Activated T-cell treated with anti-CD3 and anti-CD28 coated beads, Interleukin-2, amount 50 U/mL, for 1 hour (primary cell): ENCODE data around the gene DSCAML1.
A peak's percentile ranks its signal among the peaks of the same experiment; 100 is the strongest.

ENCODE experiments used
- DNase-seq: peaks from one replicate; pipeline ENCODE4 v3.0.0-alpha.2; 2020

The DSCAML1 gene, protein sequence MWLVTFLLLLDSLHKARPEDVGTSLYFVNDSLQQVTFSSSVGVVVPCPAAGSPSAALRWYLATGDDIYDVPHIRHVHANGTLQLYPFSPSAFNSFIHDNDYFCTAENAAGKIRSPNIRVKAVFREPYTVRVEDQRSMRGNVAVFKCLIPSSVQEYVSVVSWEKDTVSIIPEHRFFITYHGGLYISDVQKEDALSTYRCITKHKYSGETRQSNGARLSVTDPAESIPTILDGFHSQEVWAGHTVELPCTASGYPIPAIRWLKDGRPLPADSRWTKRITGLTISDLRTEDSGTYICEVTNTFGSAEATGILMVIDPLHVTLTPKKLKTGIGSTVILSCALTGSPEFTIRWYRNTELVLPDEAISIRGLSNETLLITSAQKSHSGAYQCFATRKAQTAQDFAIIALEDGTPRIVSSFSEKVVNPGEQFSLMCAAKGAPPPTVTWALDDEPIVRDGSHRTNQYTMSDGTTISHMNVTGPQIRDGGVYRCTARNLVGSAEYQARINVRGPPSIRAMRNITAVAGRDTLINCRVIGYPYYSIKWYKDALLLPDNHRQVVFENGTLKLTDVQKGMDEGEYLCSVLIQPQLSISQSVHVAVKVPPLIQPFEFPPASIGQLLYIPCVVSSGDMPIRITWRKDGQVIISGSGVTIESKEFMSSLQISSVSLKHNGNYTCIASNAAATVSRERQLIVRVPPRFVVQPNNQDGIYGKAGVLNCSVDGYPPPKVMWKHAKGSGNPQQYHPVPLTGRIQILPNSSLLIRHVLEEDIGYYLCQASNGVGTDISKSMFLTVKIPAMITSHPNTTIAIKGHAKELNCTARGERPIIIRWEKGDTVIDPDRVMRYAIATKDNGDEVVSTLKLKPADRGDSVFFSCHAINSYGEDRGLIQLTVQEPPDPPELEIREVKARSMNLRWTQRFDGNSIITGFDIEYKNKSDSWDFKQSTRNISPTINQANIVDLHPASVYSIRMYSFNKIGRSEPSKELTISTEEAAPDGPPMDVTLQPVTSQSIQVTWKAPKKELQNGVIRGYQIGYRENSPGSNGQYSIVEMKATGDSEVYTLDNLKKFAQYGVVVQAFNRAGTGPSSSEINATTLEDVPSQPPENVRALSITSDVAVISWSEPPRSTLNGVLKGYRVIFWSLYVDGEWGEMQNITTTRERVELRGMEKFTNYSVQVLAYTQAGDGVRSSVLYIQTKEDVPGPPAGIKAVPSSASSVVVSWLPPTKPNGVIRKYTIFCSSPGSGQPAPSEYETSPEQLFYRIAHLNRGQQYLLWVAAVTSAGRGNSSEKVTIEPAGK (N-terminal part only)

DNA sequence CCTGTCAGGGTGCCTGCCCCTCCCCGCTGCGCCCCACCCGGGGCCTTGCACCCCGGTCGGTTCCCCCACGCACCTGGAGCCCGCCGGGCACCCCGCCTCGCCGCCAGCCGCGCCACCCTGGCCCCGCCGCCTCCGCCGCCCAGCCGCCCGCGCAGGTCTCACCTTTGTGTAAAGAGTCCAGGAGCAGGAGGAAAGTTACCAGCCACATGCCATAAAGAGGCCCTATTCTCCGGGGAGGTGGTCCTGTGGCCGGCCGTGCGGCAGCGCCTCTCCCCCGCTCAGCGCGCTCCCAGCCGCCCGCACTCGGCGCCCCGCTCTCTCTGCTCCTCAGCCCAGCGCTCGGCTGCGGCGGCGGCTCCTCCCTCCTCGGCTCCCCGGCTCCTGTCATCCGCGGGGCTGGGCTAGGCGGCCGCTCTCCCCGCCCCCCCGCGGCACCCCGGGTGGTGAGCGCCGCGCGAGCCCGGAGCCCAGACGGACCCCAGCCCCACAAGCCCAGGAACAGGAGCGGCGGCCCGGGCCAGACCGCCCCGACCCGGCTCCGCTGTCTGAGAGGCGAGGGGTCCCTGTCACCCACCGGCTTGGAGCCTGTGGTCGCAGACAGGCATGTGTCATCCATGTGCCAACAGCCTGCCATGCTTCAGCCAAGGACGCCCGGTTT is at the start of gene DSCAML1:
Gene DSCAML1, minus strand, starts transcription at position 345 of the 658 bp plus-strand sequence. Its CDS starts 137 bp downstream, at position 208.
- DNase-seq: peak; percentile 54

DNA sequence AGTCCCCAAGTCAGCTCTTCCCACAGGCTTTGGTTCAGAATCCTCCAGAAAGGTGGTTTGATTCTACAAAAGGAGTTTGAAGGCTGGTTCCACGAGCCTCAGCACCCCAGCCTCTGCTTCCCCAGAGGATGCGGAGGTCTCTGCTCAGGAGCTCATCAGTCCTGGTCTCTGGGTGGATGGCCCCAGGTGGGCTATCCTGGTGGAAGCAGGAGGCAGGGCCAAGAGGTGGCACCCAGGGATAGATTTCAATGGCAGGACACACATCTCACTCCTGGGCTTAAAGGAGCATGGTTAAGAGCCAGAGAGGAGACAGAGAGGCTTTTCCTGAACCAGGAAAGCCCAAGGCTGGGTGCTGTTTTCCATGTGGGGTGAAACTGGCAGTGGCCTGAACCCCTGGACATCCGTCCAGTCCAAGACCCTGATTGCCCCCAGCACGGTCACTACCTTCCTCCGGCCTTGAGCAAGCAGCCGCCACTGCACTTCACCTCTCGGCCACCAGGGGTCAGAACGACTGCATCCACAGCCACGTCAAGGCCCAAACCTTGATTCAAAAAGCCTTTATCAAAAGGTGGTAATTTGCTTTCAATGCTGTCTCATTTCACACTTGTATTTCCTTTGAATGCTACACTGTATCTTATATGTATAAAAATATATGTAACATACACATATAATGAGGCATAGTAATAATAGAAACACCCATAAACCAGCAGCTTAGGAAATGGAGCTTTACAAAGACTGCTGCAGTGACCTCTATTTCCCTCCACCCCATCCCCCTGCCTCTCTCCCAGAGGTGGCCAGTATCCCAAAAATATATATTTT is 46.9 kb upstream of the DSCAML1 start:
- peak; percentile 87 for DNase-seq

DNA sequence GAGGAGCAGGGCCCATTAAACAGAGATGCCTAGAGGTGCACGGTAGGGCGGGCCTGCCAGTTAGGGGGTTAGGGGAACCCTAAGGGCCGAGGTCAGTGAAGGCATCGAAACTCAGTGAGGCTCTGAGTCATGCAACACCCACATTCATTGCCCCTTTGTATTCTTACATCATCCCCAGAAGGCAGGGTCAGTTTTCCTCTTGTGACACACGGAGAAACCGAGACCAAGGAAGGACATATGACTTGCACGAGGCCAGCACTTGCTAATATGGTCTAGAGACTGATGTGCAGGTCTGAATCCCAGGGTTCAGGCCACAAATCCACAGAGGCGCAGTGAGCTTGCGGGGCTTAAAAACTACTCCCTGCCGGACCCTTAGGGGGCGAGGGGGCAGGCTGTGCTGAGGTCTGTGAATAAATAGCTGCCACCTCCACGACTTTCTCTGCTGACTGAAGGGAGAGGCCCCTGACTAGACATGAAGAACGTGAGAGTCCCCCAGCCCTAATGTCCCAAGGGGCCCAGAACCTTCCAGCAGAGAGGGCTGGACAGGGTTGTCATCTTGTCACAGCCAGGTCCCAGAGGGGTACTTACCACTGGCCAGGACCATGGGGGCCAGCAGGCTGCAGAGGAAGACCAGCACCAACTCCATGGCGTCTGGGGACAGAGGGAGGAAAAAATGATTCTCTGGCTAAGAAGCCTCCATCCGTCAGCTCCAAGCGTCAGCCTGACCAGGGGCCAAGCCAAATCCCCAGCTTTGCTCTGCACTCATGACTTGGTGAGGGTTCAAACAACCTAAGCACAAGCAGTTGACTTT is 45.3 kb upstream of the DSCAML1 start:
- DNase-seq: no peak

DNA sequence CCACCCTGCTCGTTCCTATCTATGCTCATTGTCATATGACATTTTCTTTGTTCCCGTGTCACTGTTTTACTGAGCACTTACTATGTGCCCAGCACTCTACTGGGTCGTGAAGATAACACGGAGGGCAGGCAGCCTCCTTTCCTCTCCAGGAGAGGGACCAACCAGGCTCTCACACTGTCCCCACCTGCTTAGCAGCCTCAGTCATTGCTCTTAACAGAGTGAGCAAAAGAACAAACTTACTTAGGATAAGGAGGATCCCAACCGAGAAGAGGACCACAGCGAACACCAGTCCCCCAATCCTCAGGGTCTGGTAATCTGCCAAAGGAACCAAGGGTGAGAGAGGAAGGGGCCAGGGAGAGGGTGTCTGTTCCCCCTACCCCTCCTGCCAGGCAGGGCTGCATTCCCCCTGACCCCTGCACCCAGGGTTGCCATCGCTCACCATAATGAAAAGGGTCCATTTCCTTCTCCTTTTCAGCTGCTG is 44.6 kb upstream of the DSCAML1 start:
- DNase-seq: no peak

DNA sequence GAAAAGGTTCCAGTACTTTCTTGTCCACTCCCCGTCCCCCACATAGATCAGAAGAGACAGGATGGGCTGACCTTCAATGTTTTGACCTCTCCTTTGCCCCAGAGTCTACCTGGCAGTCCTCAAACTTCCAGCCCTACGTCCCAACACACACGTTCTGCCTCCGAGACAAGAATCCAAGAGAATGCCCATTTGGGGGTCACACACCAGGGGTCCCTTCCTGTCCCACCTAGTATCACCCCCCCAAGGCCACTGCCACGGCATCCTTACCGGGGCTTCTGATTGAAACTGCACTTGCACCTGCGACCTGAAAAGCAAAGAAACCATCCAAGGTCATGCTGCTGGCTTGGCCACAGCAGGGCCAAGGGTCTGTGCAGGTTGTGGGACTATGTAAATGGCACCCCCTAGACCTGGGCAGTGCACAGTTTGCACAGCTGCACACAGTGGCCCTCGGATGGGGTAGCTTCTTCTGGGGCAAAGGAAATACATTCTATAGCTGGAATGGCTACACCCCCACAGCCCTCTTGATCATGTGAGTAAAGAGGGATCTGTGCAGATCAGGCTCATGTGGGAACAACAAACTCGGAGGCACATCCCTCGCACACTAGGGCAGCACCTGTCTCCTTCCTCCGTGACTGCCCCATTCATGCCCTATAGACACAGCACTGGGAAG is 44.0 kb upstream of the DSCAML1 start:
- DNase-seq: no peak

DNA sequence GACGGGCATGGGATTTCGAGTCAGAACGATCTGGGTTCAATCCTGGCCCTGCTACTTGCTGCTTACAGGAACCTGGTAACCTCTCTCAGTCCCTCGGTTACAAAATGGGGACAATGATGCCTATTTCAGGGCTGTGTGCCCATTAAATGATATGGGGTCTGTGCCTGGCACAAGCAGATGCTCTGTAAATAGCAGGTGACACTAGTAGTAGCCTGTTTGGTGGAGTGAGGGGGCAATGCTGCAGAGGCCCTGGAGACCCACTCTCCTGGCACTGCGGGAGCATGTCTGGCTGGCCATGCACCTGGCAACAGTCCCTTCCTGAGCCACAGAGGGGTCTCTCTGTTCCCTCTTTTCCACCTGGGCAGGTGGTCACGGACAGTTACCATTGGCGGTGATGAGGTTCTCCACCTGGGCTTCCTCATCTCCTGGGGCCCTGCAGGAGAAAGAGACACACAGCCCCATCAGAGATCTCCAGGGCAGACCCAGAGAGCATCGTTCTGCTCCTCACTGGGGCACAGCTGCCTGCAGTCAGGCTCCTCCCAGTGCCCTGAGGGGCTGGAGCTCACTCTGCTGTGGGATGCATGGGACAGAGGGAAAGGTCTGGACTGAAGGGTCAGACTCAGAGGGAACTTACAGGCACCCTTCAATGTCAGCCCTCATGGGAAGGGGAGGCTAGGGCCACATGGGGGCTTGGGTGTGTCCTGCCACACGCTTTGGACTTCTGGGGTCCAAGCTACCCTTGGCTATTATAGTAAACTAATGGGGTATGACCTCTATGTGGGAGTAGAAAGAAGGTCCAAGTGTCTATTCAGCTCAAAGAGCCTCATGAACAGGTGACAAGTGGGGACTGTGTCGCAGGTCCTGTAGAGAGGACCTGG is 43.2 kb upstream of the DSCAML1 start:
- DNase-seq: no peak

DNA sequence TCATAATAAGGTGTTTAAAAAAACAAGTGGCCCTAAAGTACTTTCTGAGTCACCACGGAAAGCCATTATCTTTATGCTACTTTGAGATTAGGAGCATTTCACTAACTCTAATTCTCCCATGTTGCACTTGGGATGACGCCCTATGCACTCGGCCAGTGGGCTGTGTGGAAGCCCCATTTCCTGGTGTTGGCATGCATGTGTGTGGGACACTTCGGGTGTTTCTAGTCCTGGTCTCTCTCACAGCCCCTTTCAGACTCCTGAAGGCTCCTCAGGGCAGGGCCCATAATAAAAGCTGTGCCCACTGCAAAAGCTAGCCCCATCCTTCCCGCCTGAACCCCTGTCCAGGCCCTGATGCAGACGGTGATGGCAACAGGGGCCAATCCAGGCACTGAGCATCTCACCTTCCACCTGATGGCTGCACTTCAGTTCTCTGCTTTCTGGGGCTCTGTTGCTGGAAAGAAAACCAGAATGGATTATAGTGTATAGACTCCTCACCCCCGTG is 42.4 kb upstream of the DSCAML1 start:
- DNase-seq: no peak

DNA sequence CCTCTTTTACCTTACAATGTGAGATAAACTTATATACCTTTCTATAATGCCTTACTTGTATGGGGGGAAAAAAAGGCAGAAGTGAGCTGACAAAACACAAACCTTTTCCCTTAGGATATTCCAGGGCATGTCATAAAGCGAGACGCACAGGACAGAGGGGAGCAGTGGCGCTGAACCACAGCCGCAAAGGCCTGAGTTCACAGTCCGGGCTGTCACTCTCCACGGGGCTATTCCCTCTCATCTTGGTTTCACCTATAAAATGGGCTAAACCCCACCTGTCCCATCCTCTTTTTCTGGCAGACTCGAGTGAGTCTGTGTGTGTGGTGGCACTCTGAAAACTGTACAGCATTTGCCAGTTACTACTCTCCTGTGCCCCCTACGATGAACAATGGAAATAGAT is 41.9 kb upstream of the DSCAML1 start:
- no peak for DNase-seq

DNA sequence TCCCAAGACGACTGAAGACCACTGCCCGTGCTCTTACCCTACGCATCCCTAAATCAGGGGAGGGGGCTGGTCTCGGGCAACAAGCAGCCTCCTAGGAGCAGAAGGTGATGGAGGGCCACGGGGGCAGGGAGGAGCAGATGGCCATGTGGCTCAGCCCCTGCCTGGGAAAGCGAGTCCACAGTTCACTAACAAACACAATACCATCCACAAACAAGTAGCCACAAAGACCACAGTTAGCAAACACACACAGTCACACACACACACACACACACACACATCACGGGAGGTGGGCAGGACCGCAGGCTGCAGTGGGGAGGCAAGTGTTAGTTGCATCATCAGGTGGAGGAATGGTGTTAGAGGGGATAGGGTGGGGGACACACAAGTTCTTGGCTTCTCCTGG is 40.8 kb upstream of the DSCAML1 start:
- no peak for DNase-seq

DNA sequence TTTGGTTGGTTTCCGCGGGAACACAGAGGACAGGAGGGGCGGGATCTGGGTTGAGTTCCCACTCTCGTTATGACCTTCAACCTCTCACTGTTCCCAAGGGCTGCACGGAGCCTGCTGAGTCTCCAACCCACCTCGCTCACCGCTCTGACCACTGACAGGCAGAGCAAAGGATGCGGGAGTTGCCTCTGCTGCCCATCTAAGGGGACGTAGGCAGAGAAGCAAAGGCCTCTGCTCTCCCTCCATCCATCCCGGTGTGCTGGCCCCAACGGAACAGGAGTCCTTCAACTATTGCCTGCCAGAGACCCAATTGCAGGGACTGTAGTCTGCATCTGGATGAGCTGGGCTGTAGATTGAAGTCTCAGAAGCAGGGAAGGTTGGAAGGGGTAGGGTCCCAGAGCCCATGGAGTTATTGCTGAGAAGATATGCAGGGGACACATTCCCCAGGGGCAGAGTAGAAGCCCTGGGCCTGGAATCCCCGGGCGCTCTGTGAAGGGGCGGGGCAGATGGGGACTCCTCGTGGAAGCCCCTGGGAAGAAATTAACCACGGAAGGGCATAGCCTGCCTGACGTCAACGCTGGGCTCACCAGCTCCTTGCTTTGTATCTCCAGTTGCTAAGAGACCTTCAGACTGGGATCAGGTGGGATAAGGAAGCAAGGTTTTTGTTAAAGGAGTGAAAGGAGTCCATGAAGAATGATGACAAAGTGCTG is 40.2 kb upstream of the DSCAML1 start:
- DNase-seq: no peak

DNA sequence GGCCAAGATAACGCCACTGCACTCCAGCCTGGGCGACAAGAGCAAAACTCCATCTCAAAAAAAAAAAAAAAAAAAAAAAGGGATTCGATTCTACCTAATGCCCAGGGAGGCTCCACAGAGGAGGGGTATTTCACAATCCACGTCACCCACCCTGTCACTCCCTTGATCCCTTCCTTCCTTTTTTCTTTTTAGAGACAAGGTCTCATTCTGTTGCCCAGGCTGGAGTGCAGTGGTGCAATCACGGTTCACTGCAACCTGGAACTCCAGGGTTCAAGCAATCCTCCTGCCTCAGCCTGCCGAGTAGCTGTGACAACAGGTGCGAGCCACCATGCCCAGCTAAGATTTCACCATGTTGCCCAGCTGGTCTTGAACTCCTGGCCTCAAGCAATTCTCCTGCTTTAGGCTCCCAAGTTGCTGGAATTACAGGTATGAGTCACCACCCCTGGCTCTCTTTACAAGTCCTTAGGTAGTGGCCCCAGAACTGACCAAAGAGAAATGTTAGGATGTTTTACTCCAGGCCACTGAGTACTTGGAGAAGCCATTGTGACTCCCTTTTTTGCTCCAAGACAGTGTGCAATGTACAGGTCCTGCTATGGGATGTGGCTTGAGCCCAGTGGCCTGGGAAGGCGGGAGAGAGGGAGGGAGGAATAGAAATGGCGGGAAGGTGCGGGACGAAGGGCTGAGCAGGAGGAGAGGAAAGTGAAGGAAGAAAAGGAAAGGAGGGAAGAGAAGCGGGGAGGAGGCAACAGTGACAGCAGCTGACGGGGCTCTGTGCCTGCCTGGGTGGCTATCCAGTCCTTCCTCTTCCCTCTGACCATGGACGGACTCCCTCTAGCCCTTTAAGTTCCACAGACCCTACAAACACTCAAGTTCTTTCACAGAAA is 39.3 kb upstream of the DSCAML1 start:
- DNase-seq: no peak

DNA sequence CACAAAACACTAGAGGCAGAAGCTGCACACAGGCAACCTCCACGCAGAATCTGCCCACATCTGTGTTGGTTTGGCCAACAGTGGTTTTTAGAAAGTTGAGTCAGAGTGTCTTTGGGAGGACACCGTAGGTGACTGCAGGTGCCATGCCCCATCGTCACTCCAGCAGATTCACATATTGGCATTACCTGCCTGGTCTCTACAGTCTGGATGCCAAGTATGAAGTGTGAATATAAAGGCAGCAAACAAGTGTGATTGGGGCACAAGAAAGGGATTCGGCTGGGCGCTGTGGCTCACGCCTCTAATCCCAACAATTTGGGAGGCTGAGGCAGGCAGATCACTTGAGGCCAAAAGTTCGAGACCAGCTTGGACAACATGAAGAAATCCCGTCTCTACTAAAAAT is 38.6 kb upstream of the DSCAML1 start:
- DNase-seq: no peak

DNA sequence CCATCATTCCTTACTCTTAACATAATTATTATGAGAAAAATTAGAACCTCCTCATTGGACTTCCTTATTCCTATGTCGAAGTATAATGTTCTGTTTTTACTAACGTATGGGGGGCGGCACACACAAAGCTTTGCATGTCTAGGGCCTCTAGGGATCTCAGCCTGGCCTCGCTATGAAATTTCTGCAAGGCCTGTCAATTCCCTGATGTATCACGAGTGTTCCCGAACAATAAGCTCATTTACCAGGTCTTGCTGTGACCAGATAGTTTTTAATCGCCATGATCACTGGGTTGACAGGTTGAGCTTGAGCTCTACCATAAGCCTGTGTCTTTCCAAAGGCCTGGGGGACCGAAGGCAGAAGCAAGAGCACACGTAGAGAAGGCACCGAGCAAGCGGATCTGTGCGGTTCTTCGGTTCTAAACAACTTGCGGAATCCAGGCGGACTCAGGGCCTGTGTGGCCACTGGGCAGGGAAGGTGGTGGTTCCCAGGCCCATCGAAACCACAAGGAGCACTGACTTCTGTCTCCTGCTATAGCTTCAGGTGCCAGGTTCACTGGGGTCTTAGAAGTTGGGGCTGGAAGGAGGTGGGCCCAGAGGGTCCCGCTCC is 37.9 kb upstream of the DSCAML1 start:
- no peak for DNase-seq

DNA sequence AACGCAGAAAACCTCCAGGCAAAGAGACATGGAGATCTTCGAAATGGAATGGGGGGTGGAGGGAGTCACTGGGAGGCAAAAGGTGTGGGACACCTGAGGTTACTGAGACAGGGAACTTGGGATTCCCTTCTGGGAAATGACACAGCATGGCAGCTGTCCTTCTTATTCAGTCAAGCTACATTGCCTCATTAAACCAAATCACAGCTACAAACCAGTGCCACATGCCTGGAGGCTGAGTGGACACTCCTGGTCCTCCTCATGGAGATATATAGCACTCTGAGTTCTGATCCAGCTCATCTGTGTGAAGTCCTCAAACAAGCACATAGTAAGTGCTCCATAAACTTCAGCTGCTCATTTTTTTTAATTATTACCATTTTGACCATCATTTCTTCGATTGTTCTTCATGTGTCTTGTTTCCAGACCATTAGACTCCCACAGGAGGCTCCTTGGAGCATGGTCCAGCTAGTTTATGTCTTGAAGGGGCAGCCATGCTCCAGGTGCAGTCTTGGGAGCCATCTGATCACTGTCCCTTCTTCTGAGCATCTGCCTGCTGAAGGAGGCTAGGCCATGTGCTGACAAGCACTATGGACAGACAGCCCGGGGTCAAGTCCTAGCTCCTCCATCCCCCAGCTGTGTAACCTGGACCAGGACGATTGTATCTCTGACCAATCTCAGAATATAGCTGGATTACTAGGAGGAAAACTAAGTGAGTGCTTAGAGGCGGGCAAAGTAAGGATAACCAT is 37.2 kb upstream of the DSCAML1 start:
- DNase-seq: no peak

DNA sequence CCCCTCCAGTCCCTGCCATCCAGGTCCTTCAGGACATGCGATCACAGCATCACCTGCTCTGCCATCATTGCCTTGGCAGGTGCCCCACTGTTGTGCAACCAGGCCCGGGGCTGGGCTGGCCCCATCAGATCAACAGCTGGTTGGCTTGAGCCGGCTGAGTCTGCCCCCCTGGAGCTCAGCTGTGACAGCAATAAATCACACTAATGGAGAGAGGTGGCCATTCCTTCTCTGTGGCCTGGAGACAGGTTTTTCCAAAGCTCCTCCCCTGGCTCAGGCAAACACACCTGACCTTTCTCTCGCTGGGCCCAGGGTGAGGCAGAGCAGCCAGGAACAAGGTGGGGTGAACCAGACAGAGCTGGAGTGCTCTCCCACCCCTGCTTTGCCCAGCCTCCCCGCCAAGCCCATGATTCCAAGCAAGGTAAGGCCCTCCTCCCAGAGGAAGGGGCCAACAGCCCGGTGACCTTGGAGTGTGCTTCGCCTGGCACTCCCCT is 36.4 kb upstream of the DSCAML1 start:
- no peak for DNase-seq

DNA sequence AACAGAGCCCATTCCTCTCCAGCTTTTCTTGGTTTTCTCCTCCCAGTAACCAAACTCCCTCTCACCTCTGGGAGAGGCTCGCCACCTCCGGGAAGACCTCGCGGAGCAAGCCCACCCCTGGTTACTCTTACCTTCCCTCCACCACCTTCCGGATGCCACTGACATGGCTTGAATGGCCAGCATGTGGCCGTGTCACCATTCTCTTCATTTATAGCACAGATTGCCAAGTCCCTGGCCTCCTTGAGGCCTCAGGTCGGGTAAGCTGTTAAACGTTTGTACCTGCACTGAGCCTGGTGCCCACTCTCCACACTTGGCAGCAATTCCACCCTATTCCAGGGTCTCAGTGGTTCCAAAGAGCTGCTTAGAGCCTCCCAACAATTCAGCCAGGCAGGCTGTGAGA is 35.5 kb upstream of the DSCAML1 start:
- DNase-seq: no peak
